Fibroblast of pulmonary artery (primary cell): ENCODE data around the gene GOLPH3L.
A peak's percentile ranks its signal among the peaks of the same experiment; 100 is the strongest.
"Not testable (repeated sequence)": the region's sequence is repeated elsewhere in the genome, so short reads cannot be mapped to it uniquely, and the experiment has no call there.

Source experiments
- DNase-seq: peaks from one replicate; pipeline ENCODE4 v3.0.0-alpha.2; 2010; ENCODE audit warnings: low read depth
- H3K4me3 ChIP-seq: replicated peaks from 2 replicates; pipeline ENCODE4 v1.5.1; 2011; ENCODE audit warnings: low read depth, mild to moderate bottlenecking, control low read depth, low read length, moderate library complexity
- CTCF ChIP-seq: IDR thresholded peaks from 2 replicates; pipeline ENCODE4 v1.5.1; 2011; ENCODE audit warnings: mild to moderate bottlenecking, control low read depth, low read length, inconsistent platforms; ENCODE audit errors: missing control alignments

Gene GOLPH3L

GRCh38 chr1:150610576-150610975, 86.4 kb downstream of the GOLPH3L start:
- no peak for DNase-seq
- TF ChIP-seq CTCF, result no peak
- no peak overlapping the region for H3K4me3 ChIP-seq

- no peak for TF ChIP-seq CTCF
- peak; percentile 76 for DNase-seq
Measured at GRCh38 chr1:150609732-150610131, 87.2 kb downstream of the GOLPH3L start.

GRCh38 chr1:150606463-150607142, 90.4 kb downstream of the GOLPH3L start:
- no peak for TF ChIP-seq CTCF
- no peak for DNase-seq
- no peak overlapping the region for H3K4me3 ChIP-seq

More at GRCh38 chr1:150609732-150610131, 87.2 kb downstream of the GOLPH3L start:
- H3K4me3 ChIP-seq, result no peak overlapping the region

GRCh38 chr1:150605451-150605731, 91.6 kb downstream of the GOLPH3L start:
- DNase-seq, H3K4me3 ChIP-seq: not testable (repeated sequence)

- TF ChIP-seq CTCF, result no peak
- no peak for DNase-seq
- no peak overlapping the region for H3K4me3 ChIP-seq
Measured at GRCh38 chr1:150604226-150604588, 92.7 kb downstream of the GOLPH3L start.

GRCh38 chr1:150603711-150604110, 93.2 kb downstream of the GOLPH3L start:
- no peak for TF ChIP-seq CTCF
- H3K4me3 ChIP-seq, result no peak overlapping the region
- DNase-seq, result no peak

- not testable (repeated sequence) for H3K4me3 ChIP-seq, DNase-seq
Measured at GRCh38 chr1:150602372-150602771, 94.6 kb downstream of the GOLPH3L start.

GRCh38 chr1:150601540-150601939, 95.4 kb downstream of the GOLPH3L start:
- no peak for TF ChIP-seq CTCF
- H3K4me3 ChIP-seq, result no peak overlapping the region
- DNase-seq, result no peak

- DNase-seq, H3K4me3 ChIP-seq: not testable (repeated sequence)
Measured at GRCh38 chr1:150598346-150598745, 98.6 kb downstream of the GOLPH3L start.
